BLaER1 (cell line): ENCODE measurements around the gene IQSEC1.

Experiments
- H3K27ac ChIP-seq: shearing (Covaris generic); formaldehyde crosslinking; 2 replicates; pipeline ENCODE4 v1.8.1; 2022
- H3K27me3 ChIP-seq: shearing (Covaris generic); formaldehyde crosslinking; 2 replicates; pipeline ENCODE4 v1.8.1; 2022
- H3K36me3 ChIP-seq: shearing (Covaris generic); formaldehyde crosslinking; 2 replicates; pipeline ENCODE4 v1.8.1; 2022
- H3K4me1 ChIP-seq: shearing (Covaris generic); formaldehyde crosslinking; 2 replicates; pipeline ENCODE4 v1.8.1; 2022
- H3K4me2 ChIP-seq: shearing (Covaris generic); formaldehyde crosslinking; 2 replicates; pipeline ENCODE4 v1.8.1; 2022
- H3K4me3 ChIP-seq: shearing (Covaris generic); formaldehyde crosslinking; 2 replicates; pipeline ENCODE4 v1.8.1; 2022
- H3K9ac ChIP-seq: shearing (Covaris generic); formaldehyde crosslinking; 2 replicates; pipeline ENCODE4 v1.8.1; 2022
- H3K9me3 ChIP-seq: shearing (Covaris generic); formaldehyde crosslinking; 2 replicates; pipeline ENCODE4 v1.8.1; 2022
- H4K20me1 ChIP-seq: shearing (Covaris generic); formaldehyde crosslinking; 2 replicates; pipeline ENCODE4 v1.8.1; 2022
- Cebpa-rat ChIP-seq: shearing (Covaris generic); IDR thresholded peaks from 2 replicates; pipeline ENCODE4 v1.8.1; 2022

The IQSEC1 gene

GRCh38 chr3:13020159-13020750, 53.0 kb downstream of the IQSEC1 start:
- no peaks in the 10 kb centered on the region for H3K27me3 ChIP-seq
- H3K4me3 ChIP-seq = peak overlapping the region; percentile 77
- no peaks in the 10 kb centered on the region for H3K9me3 ChIP-seq
- H3K36me3 ChIP-seq = no peaks in the 10 kb centered on the region
- peaks cover 81% of the 10 kb centered on the region for H3K4me1 ChIP-seq
- peak overlapping the region; percentile 91 for H3K9ac ChIP-seq
- peaks cover 25% of the 10 kb centered on the region; the same call in 1 of the 2 replicates for H4K20me1 ChIP-seq
- peak overlapping the region; percentile 98 for H3K4me2 ChIP-seq
- H3K27ac ChIP-seq = peak overlapping the region; percentile 98
- no peak for TF ChIP-seq Cebpa-rat

GRCh38 chr3:13019243-13020095, 53.8 kb downstream of the IQSEC1 start:
- H3K4me1 ChIP-seq = peaks cover 81% of the 10 kb centered on the region
- H3K27me3 ChIP-seq = no peaks in the 10 kb centered on the region
- no peaks in the 10 kb centered on the region for H3K36me3 ChIP-seq
- TF ChIP-seq Cebpa-rat = no peak
- H3K4me2 ChIP-seq = peak overlapping the region; percentile 98
- H3K9ac ChIP-seq = peak overlapping the region; percentile 91
- no peaks in the 10 kb centered on the region for H3K9me3 ChIP-seq
- H4K20me1 ChIP-seq = peaks cover 25% of the 10 kb centered on the region; the same call in 1 of the 2 replicates
- H3K27ac ChIP-seq = peak overlapping the region; percentile 98
- H3K4me3 ChIP-seq = peak overlapping the region; percentile 77

GRCh38 chr3:13018561-13019242, 54.5 kb downstream of the IQSEC1 start:
- Histone ChIP-seq H3K36me3 (no peaks in the 10 kb centered on the region), H3K4me1 (peaks cover 81% of the 10 kb centered on the region), H3K4me3 (peak overlapping the region; percentile 77), H4K20me1 (peaks cover 29% of the 10 kb centered on the region; the same call in 1 of the 2 replicates), H3K9ac (peak overlapping the region; percentile 91), H3K4me2 (peak overlapping the region; percentile 98), H3K27me3 (no peaks in the 10 kb centered on the region), H3K27ac (peak overlapping the region; percentile 98), H3K9me3 (no peaks in the 10 kb centered on the region)
- no peak for TF ChIP-seq Cebpa-rat

- peak overlapping the region; percentile 91 for H3K9ac ChIP-seq
- peak overlapping the region; percentile 98 for H3K27ac ChIP-seq
- peak overlapping the region; percentile 77 for H3K4me3 ChIP-seq
- no peaks in the 10 kb centered on the region for H3K36me3 ChIP-seq
- no peaks in the 10 kb centered on the region for H3K9me3 ChIP-seq
- H3K27me3 ChIP-seq = no peaks in the 10 kb centered on the region
- peaks cover 81% of the 10 kb centered on the region for H3K4me1 ChIP-seq
- peak overlapping the region; percentile 98 for H3K4me2 ChIP-seq
- TF ChIP-seq Cebpa-rat = no peak
- peaks cover 28% of the 10 kb centered on the region for H4K20me1 ChIP-seq
Observed at GRCh38 chr3:13018043-13018451, 55.2 kb downstream of the IQSEC1 start.

- Histone ChIP-seq H4K20me1 (peaks cover 30% of the 10 kb centered on the region), H3K4me2 (peak overlapping the region; percentile 98), H3K9ac (peak overlapping the region; percentile 91), H3K36me3 (no peaks in the 10 kb centered on the region), H3K9me3 (no peaks in the 10 kb centered on the region), H3K27me3 (no peaks in the 10 kb centered on the region), H3K4me1 (peaks cover 81% of the 10 kb centered on the region), H3K4me3 (peak overlapping the region; percentile 77), H3K27ac (peak overlapping the region; percentile 98)
- no peak for TF ChIP-seq Cebpa-rat
Observed at GRCh38 chr3:13017361-13018042, 55.7 kb downstream of the IQSEC1 start.

GRCh38 chr3:13016721-13017255, 56.4 kb downstream of the IQSEC1 start:
- H3K27me3 ChIP-seq = no peaks in the 10 kb centered on the region
- no peaks in the 10 kb centered on the region for H3K9me3 ChIP-seq
- H4K20me1 ChIP-seq = peaks cover 37% of the 10 kb centered on the region
- H3K4me3 ChIP-seq = peak overlapping the region; percentile 77
- peak overlapping the region; percentile 98 for H3K4me2 ChIP-seq
- peak overlapping the region; percentile 91 for H3K9ac ChIP-seq
- peak overlapping the region; percentile 98 for H3K27ac ChIP-seq
- H3K36me3 ChIP-seq = no peaks in the 10 kb centered on the region
- peaks cover 87% of the 10 kb centered on the region for H3K4me1 ChIP-seq
- TF ChIP-seq Cebpa-rat = no peak

- Histone ChIP-seq H3K4me1 (peaks cover 93% of the 10 kb centered on the region), H3K9ac (peak overlapping the region; percentile 91), H3K4me3 (peak overlapping the region; percentile 77), H4K20me1 (peaks cover 43% of the 10 kb centered on the region), H3K9me3 (no peaks in the 10 kb centered on the region), H3K27me3 (no peaks in the 10 kb centered on the region), H3K27ac (peak overlapping the region; percentile 98), H3K4me2 (peak overlapping the region; percentile 98), H3K36me3 (no peaks in the 10 kb centered on the region)
- no peak for TF ChIP-seq Cebpa-rat
Observed at GRCh38 chr3:13016083-13016720, 57.0 kb downstream of the IQSEC1 start.

DNA sequence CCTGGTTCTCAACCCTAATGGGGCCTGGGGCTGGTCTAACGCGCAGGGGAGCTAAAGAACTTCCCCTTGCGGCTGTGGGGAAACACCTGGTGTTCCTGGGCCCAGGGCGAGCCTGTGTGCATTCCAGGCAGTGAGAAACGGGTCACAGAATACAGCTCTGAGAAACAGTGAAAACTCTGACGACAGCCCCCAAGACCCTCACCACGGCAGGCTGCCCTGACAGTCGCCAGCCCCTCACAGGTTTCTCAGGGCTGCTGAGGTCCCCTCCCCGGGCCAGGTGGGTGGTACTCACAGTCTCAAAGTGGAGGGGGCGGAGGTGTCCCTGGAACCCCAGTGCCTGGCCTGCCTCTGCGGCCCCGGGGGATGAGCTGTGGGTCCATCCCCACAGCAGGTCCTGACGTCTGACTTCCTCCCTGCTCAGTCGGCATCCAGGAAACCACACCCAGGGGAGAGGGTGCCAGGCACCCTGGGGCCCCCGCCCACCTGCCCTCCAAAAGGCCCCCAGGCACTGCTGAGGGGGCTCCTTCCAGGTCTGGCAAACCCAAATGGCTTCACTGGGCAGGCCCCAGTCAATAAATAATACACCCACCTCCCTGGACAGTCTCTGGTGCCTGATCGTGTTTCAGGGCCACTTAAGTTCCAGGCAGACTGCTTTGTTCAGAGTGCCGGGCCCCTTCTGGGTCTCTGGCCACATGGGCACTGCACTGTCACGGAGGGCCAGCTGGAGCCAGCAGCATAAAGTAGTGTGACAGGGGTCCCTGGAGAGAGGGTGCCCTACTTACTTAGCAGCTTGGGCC, 57.7 kb downstream of the IQSEC1 start:
- peak overlapping the region; percentile 91 for H3K9ac ChIP-seq
- no peaks in the 10 kb centered on the region for H3K27me3 ChIP-seq
- peak overlapping the region; percentile 77 for H3K4me3 ChIP-seq
- H4K20me1 ChIP-seq = peaks cover 50% of the 10 kb centered on the region
- H3K9me3 ChIP-seq = no peaks in the 10 kb centered on the region
- H3K4me2 ChIP-seq = peak overlapping the region; percentile 98
- H3K36me3 ChIP-seq = no peaks in the 10 kb centered on the region
- no peak for TF ChIP-seq Cebpa-rat
- peak overlapping the region; percentile 98 for H3K27ac ChIP-seq
- peaks cover 97% of the 10 kb centered on the region for H3K4me1 ChIP-seq
